Liver (tissue), 9 donors: ENCODE measurements around the gene DIO3. TPM values are rescaled to one million over a fixed set of nuclear protein-coding genes. Genes with fewer than 3 reads are reported as not detected.

Experiments used
- DNase-seq: peaks from one replicate; pipeline ENCODE4 v3.0.0-alpha.2; 2017; ENCODE audit warnings: low spot score
- H3K27ac ChIP-seq, 2 donors: one replicate each; pipeline ENCODE4 v1.7.0; 2013; ENCODE audit warnings: inconsistent platforms in 2 of 2, low read length in 2 of 2, control low read depth in 1 of 2, low read depth in 1 of 2, mild to moderate bottlenecking in 1 of 2
- H3K27me3 ChIP-seq, 4 donors: one replicate each; pipeline versions ENCODE4 v1.6.1 to v1.7.0; 2013; ENCODE audit warnings: low read length in 3 of 4, inconsistent platforms in 1 of 4, mild to moderate bottlenecking in 1 of 4, moderate library complexity in 1 of 4; ENCODE audit not compliant: control insufficient read depth in 4 of 4, insufficient read depth in 4 of 4
- H3K36me3 ChIP-seq, 4 donors: one replicate each; pipeline versions ENCODE4 v1.6.1 to v1.7.0; 2013; ENCODE audit warnings: low read length in 3 of 4, mild to moderate bottlenecking in 3 of 4, low read depth in 1 of 4, moderate library complexity in 1 of 4; ENCODE audit not compliant: control insufficient read depth in 4 of 4, insufficient read depth in 3 of 4
- H3K4me1 ChIP-seq, 4 donors: one replicate each; pipeline versions ENCODE4 v1.6.1 to v1.7.0; 2013; ENCODE audit warnings: low read length in 3 of 4, mild to moderate bottlenecking in 3 of 4, moderate library complexity in 1 of 4; ENCODE audit not compliant: control insufficient read depth in 4 of 4, insufficient read depth in 4 of 4
- H3K4me3 ChIP-seq, 3 donors: one replicate each; pipeline versions ENCODE4 v1.6.1 to v1.7.0; 2013; ENCODE audit warnings: low read length in 3 of 3, control low read depth in 1 of 3, low read depth in 1 of 3, mild to moderate bottlenecking in 1 of 3
- H3K9ac ChIP-seq, 2 donors: one replicate each; pipeline ENCODE4 v1.7.0; 2013; ENCODE audit warnings: low read length in 2 of 2, mild to moderate bottlenecking in 2 of 2, moderate library complexity in 2 of 2, control low read depth in 1 of 2, low read depth in 1 of 2
- H3K9me3 ChIP-seq, 4 donors: one replicate each; pipeline versions ENCODE4 v1.6.1 to v1.7.0; 2013; ENCODE audit warnings: low read length in 3 of 4; ENCODE audit not compliant: control insufficient read depth in 4 of 4
- EGR1 ChIP-seq, 2 donors: IDR thresholded peaks; 2 replicates each; pipeline ENCODE4 v1.6.1; 2016 to 2018; ENCODE audit warnings: antibody characterized with exemption in 2 of 2, low read depth in 2 of 2
- FOXA1 ChIP-seq: IDR thresholded peaks from 2 replicates; pipeline ENCODE4 v1.6.1; 2016; ENCODE audit warnings: antibody characterized with exemption
- FOXA2 ChIP-seq: IDR thresholded peaks from 2 replicates; pipeline ENCODE4 v1.6.1; 2016; ENCODE audit warnings: antibody characterized with exemption
- HNF4A ChIP-seq, 2 donors: conservative IDR thresholded peaks; 2 replicates each; pipeline ENCODE4 v1.6.1; 2016; ENCODE audit warnings: antibody characterized with exemption in 2 of 2, mild to moderate bottlenecking in 2 of 2
- HNF4G ChIP-seq: IDR thresholded peaks from 2 replicates; pipeline ENCODE4 v1.6.1; 2016; ENCODE audit warnings: antibody characterized with exemption
- JUND ChIP-seq, 2 donors: IDR thresholded peaks; 2 replicates each; pipeline ENCODE4 v1.6.1; 2016; ENCODE audit warnings: antibody characterized with exemption in 2 of 2
- NR2F2 ChIP-seq: IDR thresholded peaks from 2 replicates; pipeline ENCODE4 v1.6.1; 2016; ENCODE audit warnings: antibody characterized with exemption
- RAD21 ChIP-seq, 2 donors: IDR thresholded peaks; 2 replicates each; pipeline ENCODE4 v1.6.1; 2016; ENCODE audit warnings: antibody characterized with exemption in 2 of 2, mild to moderate bottlenecking in 2 of 2
- RXRA ChIP-seq, 2 donors: IDR thresholded peaks; 2 replicates each; pipeline ENCODE4 v1.6.1; 2017 to 2018; ENCODE audit warnings: antibody characterized with exemption in 2 of 2, mild to moderate bottlenecking in 1 of 2
- SP1 ChIP-seq: IDR thresholded peaks from 2 replicates; pipeline ENCODE4 v1.6.1; 2018; ENCODE audit warnings: antibody characterized with exemption, mild to moderate bottlenecking
- TAF1 ChIP-seq: conservative IDR thresholded peaks from 2 replicates; pipeline ENCODE4 v1.6.1; 2016; ENCODE audit warnings: antibody characterized with exemption, mild to moderate bottlenecking
- YY1 ChIP-seq: IDR thresholded peaks from 2 replicates; pipeline ENCODE4 v1.6.1; 2016; ENCODE audit warnings: antibody characterized with exemption, mild to moderate bottlenecking
- ZBTB33 ChIP-seq: IDR thresholded peaks from 2 replicates; pipeline ENCODE4 v1.6.1; 2016; ENCODE audit warnings: antibody characterized with exemption
- WGBS: extraction: QIAGEN DNeasy Blood & Tissue Kit; methylation state at CpG from one replicate; pipeline ENCODE4 v1.1.7; 2013; 5-methylcytosine and 5-hydroxymethylcytosine counted together
- polyA plus RNA-seq, 2 donors: library from polyadenylated mRNA; stranded (reverse) in 1 of 2; unstranded in 1 of 2; fragments of 200-250 nt in 1 of 2; fragments of >200 nt in 1 of 2; fragmentation: Nextera tagmentation in 1 of 2; extraction: Ambion mirVana in 1 of 2; gene quantifications; one replicate each; pipeline versions ENCODE4 v1.2.1 to v1.2.3, GENCODE V29; 2013 to 2015
- total RNA-seq, 2 donors: library from RNA; depleted of rRNA; stranded (reverse); fragments of >200 nt; gene quantifications; one replicate each; pipeline ENCODE4 v1.2.3, GENCODE V29; 2014
- TF ChIP-seq, protein P1 (sequence below): IDR thresholded peaks from 2 replicates; pipeline ENCODE4 v1.6.1; 2016; ENCODE audit warnings: antibody characterized with exemption
- TF ChIP-seq, protein P2 (sequence below): IDR thresholded peaks from 2 replicates; pipeline ENCODE4 v1.6.1; 2016; ENCODE audit warnings: antibody characterized with exemption, mild to moderate bottlenecking
- TF ChIP-seq, protein P3 (sequence below): IDR thresholded peaks from 2 replicates; pipeline ENCODE4 v1.6.1; 2016; ENCODE audit warnings: antibody characterized with exemption
- donor health status: healthy.
- donor health status: healthy.
- donor health status: healthy.
- donor health status: healthy.
- donor health status: healthy.

DIO3 gene
- total and polyA plus RNA-seq, 4 donors = 0.17 to 9.3 (median 0.51) TPM; not detected in 1

DNA sequence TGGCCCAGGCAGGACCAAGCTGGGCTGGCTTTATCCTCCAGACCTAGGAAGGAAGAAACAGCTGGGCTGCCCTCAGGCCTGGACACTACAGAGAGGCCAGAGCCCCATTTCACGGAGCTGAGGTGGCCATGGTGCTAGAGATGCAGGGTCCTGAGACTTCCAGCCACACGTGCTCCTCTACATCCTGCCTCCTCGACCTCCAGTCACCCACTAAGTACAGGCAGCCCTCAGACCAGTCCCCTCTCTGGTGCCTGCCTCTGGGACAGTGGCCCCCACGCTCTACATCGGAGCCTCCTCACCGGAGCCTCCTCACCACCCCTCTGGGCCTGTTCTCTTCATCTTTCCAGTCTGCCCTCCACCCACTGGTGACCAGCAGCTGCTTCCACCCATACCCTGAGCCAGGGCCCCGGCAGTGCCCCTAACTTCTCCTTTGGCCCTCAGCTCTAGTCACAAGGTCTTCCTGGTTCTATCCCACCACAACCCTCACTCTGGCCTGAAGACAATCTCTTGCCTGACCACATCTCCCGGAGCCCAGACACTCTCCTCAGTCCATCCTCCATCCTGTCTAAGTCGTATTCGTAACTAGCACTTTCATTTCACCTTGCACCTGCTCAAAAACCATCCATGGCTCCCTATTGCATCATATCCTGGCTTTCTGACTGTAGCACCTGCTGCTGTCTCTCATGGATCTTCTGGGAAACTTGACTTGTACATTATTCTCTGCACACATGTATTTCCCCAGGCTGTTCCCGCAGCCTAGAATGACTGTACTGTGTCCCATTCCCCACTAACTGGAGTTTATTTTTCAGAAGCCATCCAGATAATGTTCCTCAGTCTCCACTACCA is 43.9 kb downstream of the DIO3 start (continued):
- TF ChIP-seq YY1 (no peak), FOXA1 (no peak), HNF4G (no peak), FOXA2 (no peak), TAF1 (no peak), RXRA (IDR thresholded peaks at IDR 0.05) (no peak), ZBTB33 (no peak), HNF4A (conservative IDR thresholded peaks at IDR 0.05) (no peak)
- TF ChIP-seq, protein P1, sequence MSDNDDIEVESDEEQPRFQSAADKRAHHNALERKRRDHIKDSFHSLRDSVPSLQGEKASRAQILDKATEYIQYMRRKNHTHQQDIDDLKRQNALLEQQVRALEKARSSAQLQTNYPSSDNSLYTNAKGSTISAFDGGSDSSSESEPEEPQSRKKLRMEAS = no peak

- WGBS = 84% methylated on average over 4 of the region's 4 CpGs
- H3K27me3 ChIP-seq = peaks cover 0 to 4% (median 1%) of the 10 kb centered on the region in 4 donors
- no peak for TF ChIP-seq FOXA1
- no peak for TF ChIP-seq SP1
- TF ChIP-seq HNF4A (conservative IDR thresholded peaks at IDR 0.05) = no peak
- TF ChIP-seq, protein P2, sequence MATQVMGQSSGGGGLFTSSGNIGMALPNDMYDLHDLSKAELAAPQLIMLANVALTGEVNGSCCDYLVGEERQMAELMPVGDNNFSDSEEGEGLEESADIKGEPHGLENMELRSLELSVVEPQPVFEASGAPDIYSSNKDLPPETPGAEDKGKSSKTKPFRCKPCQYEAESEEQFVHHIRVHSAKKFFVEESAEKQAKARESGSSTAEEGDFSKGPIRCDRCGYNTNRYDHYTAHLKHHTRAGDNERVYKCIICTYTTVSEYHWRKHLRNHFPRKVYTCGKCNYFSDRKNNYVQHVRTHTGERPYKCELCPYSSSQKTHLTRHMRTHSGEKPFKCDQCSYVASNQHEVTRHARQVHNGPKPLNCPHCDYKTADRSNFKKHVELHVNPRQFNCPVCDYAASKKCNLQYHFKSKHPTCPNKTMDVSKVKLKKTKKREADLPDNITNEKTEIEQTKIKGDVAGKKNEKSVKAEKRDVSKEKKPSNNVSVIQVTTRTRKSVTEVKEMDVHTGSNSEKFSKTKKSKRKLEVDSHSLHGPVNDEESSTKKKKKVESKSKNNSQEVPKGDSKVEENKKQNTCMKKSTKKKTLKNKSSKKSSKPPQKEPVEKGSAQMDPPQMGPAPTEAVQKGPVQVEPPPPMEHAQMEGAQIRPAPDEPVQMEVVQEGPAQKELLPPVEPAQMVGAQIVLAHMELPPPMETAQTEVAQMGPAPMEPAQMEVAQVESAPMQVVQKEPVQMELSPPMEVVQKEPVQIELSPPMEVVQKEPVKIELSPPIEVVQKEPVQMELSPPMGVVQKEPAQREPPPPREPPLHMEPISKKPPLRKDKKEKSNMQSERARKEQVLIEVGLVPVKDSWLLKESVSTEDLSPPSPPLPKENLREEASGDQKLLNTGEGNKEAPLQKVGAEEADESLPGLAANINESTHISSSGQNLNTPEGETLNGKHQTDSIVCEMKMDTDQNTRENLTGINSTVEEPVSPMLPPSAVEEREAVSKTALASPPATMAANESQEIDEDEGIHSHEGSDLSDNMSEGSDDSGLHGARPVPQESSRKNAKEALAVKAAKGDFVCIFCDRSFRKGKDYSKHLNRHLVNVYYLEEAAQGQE = no peak
- TF ChIP-seq JUND (IDR thresholded peaks at IDR 0.05) = no peak
- TF ChIP-seq EGR1 (IDR thresholded peaks at IDR 0.05; ENCODE audit: low read depth in 2 of 2) = no peak
- TF ChIP-seq, protein P3, sequence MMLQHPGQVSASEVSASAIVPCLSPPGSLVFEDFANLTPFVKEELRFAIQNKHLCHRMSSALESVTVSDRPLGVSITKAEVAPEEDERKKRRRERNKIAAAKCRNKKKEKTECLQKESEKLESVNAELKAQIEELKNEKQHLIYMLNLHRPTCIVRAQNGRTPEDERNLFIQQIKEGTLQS = no peak
- no peak for TF ChIP-seq YY1
- no peak for TF ChIP-seq NR2F2
- TF ChIP-seq RAD21 (IDR thresholded peaks at IDR 0.05) = no peak
- DNase-seq = no peak
- no peak overlapping the region for H3K9ac ChIP-seq
- no peaks in the 10 kb centered on the region for H3K36me3 ChIP-seq
- no peaks in the 10 kb centered on the region for H3K4me1 ChIP-seq
- no peaks in the 10 kb centered on the region for H3K9me3 ChIP-seq
- no peak overlapping the region for H3K27ac ChIP-seq
- H3K4me3 ChIP-seq = no peak overlapping the region
These were observed 44.5 kb downstream of the DIO3 start for GRCh38 chr14:101605836-101606235.

Other genes with a start within 250 kb of the DIO3 start
- 10 to 100 TPM; 48.2 to 52.3 TPM for gene PPP2R5C, start 200.2 kb downstream of the DIO3 start, total RNA-seq
- 10 to 100 TPM; 33.5 to 39.6 TPM for gene PPP2R5C, start 200.2 kb downstream of the DIO3 start, polyA plus RNA-seq